HEK293 (cell line): ENCODE results near the gene SGPL1.

Source experiments
- CTCF ChIA-PET: fragments of 350-600 bp; formaldehyde crosslinking; extraction: SDS; loops from one replicate; lab custom pipeline; 2021; ENCODE audit warnings: antibody characterized with exemption; lab: Yijun Ruan, JAX
- POLR2A ChIA-PET: fragments of 300-600 bp; formaldehyde crosslinking; extraction: SDS; loops from one replicate; lab custom pipeline; 2020; ENCODE audit warnings: antibody characterized with exemption, inconsistent platforms; lab: Yijun Ruan, JAX
- H3K27ac ChIP-seq: fragments of 200-500 bp; sonication (Bioruptor generic); 2 replicates; pipeline ENCODE4 v1.5.1; 2014; ENCODE audit warnings: low read depth, low read length, control low read depth, inconsistent platforms; ENCODE audit errors: extremely low read depth
- H3K36me3 ChIP-seq, 2 experiments: fragments of 200-500 bp in 1 of 2; sonication (Bioruptor generic) in 1 of 2; 1 replicate in 1 of 2; 2 replicates in 1 of 2; pipeline ENCODE4 v1.5.1; 2014 to 2017; ENCODE audit warnings: inconsistent platforms in 2 of 2, low read length in 2 of 2; ENCODE audit not compliant: control insufficient read depth in 2 of 2, insufficient read depth in 1 of 2
- H3K4me1 ChIP-seq: fragments of 200-500 bp; sonication (Bioruptor generic); 2 replicates; pipeline ENCODE4 v1.5.1; 2014; ENCODE audit warnings: mild to moderate bottlenecking, low read length, inconsistent platforms; ENCODE audit not compliant: control insufficient read depth, insufficient read depth
- H3K4me3 ChIP-seq: 2 replicates; pipeline ENCODE4 v1.5.1; 2011; ENCODE audit warnings: low read depth, mild to moderate bottlenecking, control low read depth, low read length, moderate library complexity
- H3K9me3 ChIP-seq: fragments of 200-500 bp; sonication (Bioruptor generic); 2 replicates; pipeline ENCODE4 v1.5.1; 2014; ENCODE audit warnings: low read depth, low read length, inconsistent platforms; ENCODE audit not compliant: control insufficient read depth, insufficient read depth
- BCL11B ChIP-seq: fragments of 450-650 bp; formaldehyde crosslinking; IDR thresholded peaks from 2 replicates; pipeline ENCODE4 v1.5.1; 2016; ENCODE audit warnings: low read depth, missing biosample characterization, missing genetic modification characterization
- HOXA7 ChIP-seq: sonication (generic); formaldehyde crosslinking; IDR thresholded peaks from 2 replicates; pipeline ENCODE4 v1.8.1; 2022; ENCODE audit warnings: missing genetic modification reagents, borderline replicate concordance
- KLF9 ChIP-seq: fragments of 450-650 bp; formaldehyde crosslinking; IDR thresholded peaks from 2 replicates; pipeline ENCODE4 v1.5.1; 2016; ENCODE audit warnings: missing biosample characterization, missing genetic modification characterization, low read depth
- REPIN1 ChIP-seq: fragments of 450-650 bp; formaldehyde crosslinking; IDR thresholded peaks from 2 replicates; pipeline ENCODE4 v1.5.1; 2017; ENCODE audit warnings: missing biosample characterization, missing genetic modification characterization, low read depth
- SP2 ChIP-seq: fragments of 450-650 bp; formaldehyde crosslinking; IDR thresholded peaks from 2 replicates; pipeline ENCODE4 v1.5.1; 2016; ENCODE audit warnings: missing biosample characterization, missing genetic modification characterization
- TCF7L2 ChIP-seq: IDR thresholded peaks from 2 replicates; pipeline ENCODE4 v1.6.1; 2011; ENCODE audit warnings: low read depth, mild to moderate bottlenecking, inconsistent platforms, low read length, moderate library complexity, borderline replicate concordance
- ZBTB1 ChIP-seq: fragments of 450-650 bp; formaldehyde crosslinking; IDR thresholded peaks from 2 replicates; pipeline ENCODE4 v1.5.1; 2016; ENCODE audit warnings: missing biosample characterization, missing genetic modification characterization
- ZBTB17 ChIP-seq: fragments of 450-650 bp; formaldehyde crosslinking; IDR thresholded peaks from 2 replicates; pipeline ENCODE4 v1.5.1; 2016; ENCODE audit warnings: missing biosample characterization, missing genetic modification characterization
- ZFHX2 ChIP-seq: fragments of 450-650 bp; formaldehyde crosslinking; conservative IDR thresholded peaks from 2 replicates; pipeline ENCODE4 v1.5.1; 2016; ENCODE audit warnings: missing biosample characterization, missing genetic modification characterization
- ZNF140 ChIP-seq: fragments of 450-650 bp; formaldehyde crosslinking; IDR thresholded peaks from 2 replicates; pipeline ENCODE4 v1.5.1; 2016; ENCODE audit warnings: missing biosample characterization, missing genetic modification characterization
- ZNF16 ChIP-seq: fragments of 450-650 bp; formaldehyde crosslinking; IDR thresholded peaks from 2 replicates; pipeline ENCODE4 v1.5.1; 2016; ENCODE audit warnings: low read depth, missing biosample characterization, missing genetic modification characterization
- ZNF174 ChIP-seq: fragments of 450-650 bp; formaldehyde crosslinking; IDR thresholded peaks from 2 replicates; pipeline ENCODE4 v1.5.0; 2017; ENCODE audit warnings: missing biosample characterization, mild to moderate bottlenecking, missing genetic modification characterization
- ZNF214 ChIP-seq: fragments of 450-650 bp; formaldehyde crosslinking; IDR thresholded peaks from 2 replicates; pipeline ENCODE4 v1.5.1; 2017; ENCODE audit warnings: missing biosample characterization, mild to moderate bottlenecking, missing genetic modification characterization, borderline replicate concordance
- ZNF221 ChIP-seq: fragments of 450-650 bp; formaldehyde crosslinking; IDR thresholded peaks from 2 replicates; pipeline ENCODE4 v1.5.1; 2017; ENCODE audit warnings: missing biosample characterization, missing genetic modification characterization, borderline replicate concordance
- ZNF266 ChIP-seq: fragments of 450-650 bp; formaldehyde crosslinking; IDR thresholded peaks from 2 replicates; pipeline ENCODE4 v1.5.1; 2016; ENCODE audit warnings: missing biosample characterization, missing genetic modification characterization, low read depth
- ZNF292 ChIP-seq: fragments of 450-650 bp; formaldehyde crosslinking; IDR thresholded peaks from 2 replicates; pipeline ENCODE4 v1.5.1; 2016; ENCODE audit warnings: low read depth, missing biosample characterization, missing genetic modification characterization, borderline replicate concordance
- ZNF394 ChIP-seq: fragments of 450-650 bp; formaldehyde crosslinking; IDR thresholded peaks from 2 replicates; pipeline ENCODE4 v1.5.1; 2016; ENCODE audit warnings: missing biosample characterization, missing genetic modification characterization, mild to moderate bottlenecking, moderate library complexity, borderline replicate concordance
- ZNF513 ChIP-seq: fragments of 450-650 bp; IDR thresholded peaks from 2 replicates; pipeline ENCODE4 v1.5.1; 2018; ENCODE audit warnings: missing biosample characterization, missing genetic modification characterization
- ZNF521 ChIP-seq: fragments of 450-650 bp; formaldehyde crosslinking; IDR thresholded peaks from 2 replicates; pipeline ENCODE4 v1.5.1; 2017; ENCODE audit warnings: missing biosample characterization, mild to moderate bottlenecking, missing genetic modification characterization
- ZNF624 ChIP-seq: fragments of 450-650 bp; formaldehyde crosslinking; IDR thresholded peaks from 2 replicates; pipeline ENCODE4 v1.5.1; 2017; ENCODE audit warnings: missing biosample characterization, missing genetic modification characterization
- ZNF654 ChIP-seq: fragments of 450-650 bp; formaldehyde crosslinking; IDR thresholded peaks from 2 replicates; pipeline ENCODE4 v1.5.1; 2016; ENCODE audit warnings: low read depth, missing biosample characterization, missing genetic modification characterization
- ZNF707 ChIP-seq: fragments of 450-650 bp; formaldehyde crosslinking; IDR thresholded peaks from 2 replicates; pipeline ENCODE4 v1.5.1; 2016; ENCODE audit warnings: missing biosample characterization, missing genetic modification characterization
- ZNF776 ChIP-seq: fragments of 450-650 bp; formaldehyde crosslinking; IDR thresholded peaks from 2 replicates; pipeline ENCODE4 v1.5.0; 2017; ENCODE audit warnings: missing biosample characterization, missing genetic modification characterization, borderline replicate concordance
- ZSCAN5A ChIP-seq: fragments of 450-650 bp; formaldehyde crosslinking; IDR thresholded peaks from 2 replicates; pipeline ENCODE4 v1.5.1; 2016; ENCODE audit warnings: missing biosample characterization, missing genetic modification characterization
- ZXDB ChIP-seq: fragments of 450-650 bp; formaldehyde crosslinking; IDR thresholded peaks from 2 replicates; pipeline ENCODE4 v1.5.1; 2016; ENCODE audit warnings: missing biosample characterization, missing genetic modification characterization
- TF ChIP-seq, protein P1 (sequence below): fragments of 450-650 bp; formaldehyde crosslinking; IDR thresholded peaks from 2 replicates; pipeline ENCODE4 v1.5.1; 2017; ENCODE audit warnings: missing biosample characterization, missing genetic modification characterization
- TF ChIP-seq, protein P2 (sequence below): fragments of 450-650 bp; formaldehyde crosslinking; IDR thresholded peaks from 2 replicates; pipeline ENCODE4 v1.5.1; 2016; ENCODE audit warnings: missing biosample characterization, missing genetic modification characterization

SGPL1 gene

GRCh38 chr10:70885481-70885880, 69.7 kb downstream of the SGPL1 start:
- no peak overlapping the region for H3K4me3 ChIP-seq
- no peaks in the 10 kb centered on the region for H3K9me3 ChIP-seq
- no peak overlapping the region for H3K27ac ChIP-seq
- CTCF ChIA-PET, result interaction anchor here (2.0 to 4.8 kb wide), 2 partner anchors 18 kb away, joined by 6 to 19 read pairs; no protein-coding TSS in a partner anchor
- POLR2A ChIA-PET, result no interaction called here
- peaks cover 12 to 50% of the 10 kb centered on the region in 2 experiments for H3K36me3 ChIP-seq
- H3K4me1 ChIP-seq, result peaks cover 4% of the 10 kb centered on the region
- no peak for TF ChIP-seq ZBTB1 (tag by site-specific recombination)
- no peak for TF ChIP-seq ZNF214 (tag by site-specific recombination)
- no peak for TF ChIP-seq ZNF521 (tag by site-specific recombination)
- no peak for TF ChIP-seq ZSCAN5A (tag by site-specific recombination)
- TF ChIP-seq ZNF394 (tag by site-specific recombination), result no peak
- TF ChIP-seq TCF7L2, result no peak
- no peak for TF ChIP-seq KLF9
- TF ChIP-seq ZNF266 (tag by site-specific recombination), result no peak
- no peak for TF ChIP-seq REPIN1 (tag by site-specific recombination)
- TF ChIP-seq ZNF776 (tag by site-specific recombination), result no peak
- TF ChIP-seq HOXA7 (CRISPR knock-in tag), result no peak
- TF ChIP-seq ZBTB17 (tag by site-specific recombination), result no peak
- no peak for TF ChIP-seq SP2
- TF ChIP-seq ZNF513 (tag by site-specific recombination), result no peak
- TF ChIP-seq ZNF292 (tag by site-specific recombination), result no peak
- no peak for TF ChIP-seq ZNF221 (tag by site-specific recombination)
- TF ChIP-seq ZNF174 (tag by site-specific recombination), result no peak
- no peak for TF ChIP-seq ZXDB (tag by site-specific recombination)
- TF ChIP-seq BCL11B (tag by site-specific recombination), result no peak
- TF ChIP-seq ZNF707 (tag by site-specific recombination), result no peak

GRCh38 chr10:70885931-70886903, 70.5 kb downstream of the SGPL1 start:
- H3K36me3 ChIP-seq, result peaks cover 12 to 45% of the 10 kb centered on the region in 2 experiments
- ChIA-PET POLR2A (interaction anchor here (0.6 to 1.7 kb wide), 2 partner anchors 69 to 422 kb away, joined by 5 to 6 read pairs; no protein-coding TSS in a partner anchor), CTCF (interaction anchor here (0.6 to 4.8 kb wide), 5 partner anchors 14 to 425 kb away, joined by 3 to 19 read pairs (median 4); partner anchors contain the start of gene SGPL1)
- H3K4me1 ChIP-seq, result peaks cover 4% of the 10 kb centered on the region
- no peaks in the 10 kb centered on the region for H3K9me3 ChIP-seq
- H3K27ac ChIP-seq, result no peak overlapping the region
- H3K4me3 ChIP-seq, result no peak overlapping the region
- TF ChIP-seq ZFHX2 (no peak), ZNF174 (tag by site-specific recombination) (no peak), ZNF624 (tag by site-specific recombination) (no peak), ZBTB17 (tag by site-specific recombination) (no peak), ZNF140 (tag by site-specific recombination) (no peak), ZNF654 (tag by site-specific recombination) (no peak), ZNF16 (tag by site-specific recombination) (no peak)
- TF ChIP-seq, protein P1, sequence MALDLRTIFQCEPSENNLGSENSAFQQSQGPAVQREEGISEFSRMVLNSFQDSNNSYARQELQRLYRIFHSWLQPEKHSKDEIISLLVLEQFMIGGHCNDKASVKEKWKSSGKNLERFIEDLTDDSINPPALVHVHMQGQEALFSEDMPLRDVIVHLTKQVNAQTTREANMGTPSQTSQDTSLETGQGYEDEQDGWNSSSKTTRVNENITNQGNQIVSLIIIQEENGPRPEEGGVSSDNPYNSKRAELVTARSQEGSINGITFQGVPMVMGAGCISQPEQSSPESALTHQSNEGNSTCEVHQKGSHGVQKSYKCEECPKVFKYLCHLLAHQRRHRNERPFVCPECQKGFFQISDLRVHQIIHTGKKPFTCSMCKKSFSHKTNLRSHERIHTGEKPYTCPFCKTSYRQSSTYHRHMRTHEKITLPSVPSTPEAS, result no peak
- TF ChIP-seq, protein P2, sequence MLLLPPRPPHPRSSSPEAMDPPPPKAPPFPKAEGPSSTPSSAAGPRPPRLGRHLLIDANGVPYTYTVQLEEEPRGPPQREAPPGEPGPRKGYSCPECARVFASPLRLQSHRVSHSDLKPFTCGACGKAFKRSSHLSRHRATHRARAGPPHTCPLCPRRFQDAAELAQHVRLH (tag by site-specific recombination), result no peak
